Fibroblast of lung (primary cell): Measurements from ENCODE around the gene SUV39H2. TPM values are rescaled to one million over a fixed set of nuclear protein-coding genes. Genes with fewer than 3 reads are reported as not detected.
"Not testable (repeated sequence)": the region's sequence is repeated elsewhere in the genome, so short reads cannot be mapped to it uniquely, and the experiment has no call there.

Experiments
- DNase-seq, 2 donors: peaks; one replicate each; pipeline versions ENCODE4 v3.0.0 to v3.0.0-alpha.2; 2010; ENCODE audit warnings: low read depth in 2 of 2
- H2AFZ ChIP-seq: 2 replicates; pipeline ENCODE4 v1.5.1; 2012; ENCODE audit warnings: low read length, control low read depth, inconsistent platforms
- H3K27ac ChIP-seq: 2 replicates; pipeline ENCODE4 v1.5.1; 2011; ENCODE audit warnings: low read length, control low read depth; ENCODE audit not compliant: insufficient read depth
- H3K27me3 ChIP-seq: 2 replicates; pipeline ENCODE4 v1.5.1; 2011; ENCODE audit warnings: mild to moderate bottlenecking, low read length; ENCODE audit not compliant: control insufficient read depth, insufficient read depth
- H3K36me3 ChIP-seq: 2 replicates; pipeline ENCODE4 v1.5.1; 2011; ENCODE audit warnings: low read length; ENCODE audit not compliant: control insufficient read depth, insufficient read depth
- H3K4me1 ChIP-seq: 2 replicates; pipeline ENCODE4 v1.5.1; 2011; ENCODE audit warnings: low read length; ENCODE audit not compliant: control insufficient read depth, insufficient read depth; ENCODE audit errors: extremely low read depth
- H3K4me2 ChIP-seq: 2 replicates; pipeline ENCODE4 v1.5.1; 2011; ENCODE audit warnings: low read length, control low read depth; ENCODE audit not compliant: insufficient read depth; ENCODE audit errors: extremely low read depth
- H3K4me3 ChIP-seq, 4 experiments: fragments of 200-600 bp in 1 of 4; sonication (generic) in 1 of 4; replicated peaks in 1 of 4; 2 replicates each; pipeline ENCODE4 v1.5.1; 2011 to 2016; ENCODE audit warnings: low read length in 4 of 4, low read depth in 3 of 4, mild to moderate bottlenecking in 3 of 4, control low read depth in 2 of 4, inconsistent platforms in 1 of 4, mixed read lengths in 1 of 4; ENCODE audit not compliant: insufficient read depth in 1 of 4; ENCODE audit errors: control extremely low read depth in 1 of 4
- H3K79me2 ChIP-seq: 2 replicates; pipeline ENCODE4 v1.5.1; 2012; ENCODE audit warnings: mild to moderate bottlenecking, low read length, inconsistent platforms; ENCODE audit not compliant: control insufficient read depth, insufficient read depth
- H3K9ac ChIP-seq: 2 replicates; pipeline ENCODE4 v1.5.1; 2011; ENCODE audit warnings: mild to moderate bottlenecking, low read length, control low read depth; ENCODE audit not compliant: insufficient read depth
- H3K9me3 ChIP-seq: 2 replicates; pipeline ENCODE4 v1.5.1; 2012; ENCODE audit warnings: low read depth, low read length; ENCODE audit not compliant: control insufficient read depth, insufficient read depth
- H4K20me1 ChIP-seq: 2 replicates; pipeline ENCODE4 v1.5.1; 2011; ENCODE audit warnings: low read length; ENCODE audit not compliant: control insufficient read depth, insufficient read depth; ENCODE audit errors: extremely low read depth
- EZH2 ChIP-seq: IDR thresholded peaks from 2 replicates; pipeline ENCODE4 v1.5.1; 2012; ENCODE audit warnings: low read length, control low read depth, mild to moderate bottlenecking; ENCODE audit errors: missing control alignments
- polyA plus RNA-seq, 2 donors: library from polyadenylated mRNA; depleted of rRNA in 1 of 2; stranded (reverse) in 1 of 2; unstranded in 1 of 2; fragments of >200 nt; gene quantifications; 2 replicates each; pipeline ENCODE4 v1.2.1, GENCODE V29; 2011 to 2012; ENCODE audit warnings: missing spikeins in 1 of 2
- total RNA-seq: library from RNA; depleted of rRNA; stranded (reverse); fragments of >200 nt; gene quantifications from 2 replicates; pipeline ENCODE4 v1.2.1, GENCODE V29; 2014
- TF ChIP-seq, protein P1 (sequence below), 2 donors: IDR thresholded peaks in 1 of 2; conservative IDR thresholded peaks in 1 of 2; 1 replicate in 1 of 2; 2 replicates in 1 of 2; pipeline ENCODE4 v1.5.1; 2011 to 2012; ENCODE audit warnings: low read length in 2 of 2, control low read depth in 1 of 2, inconsistent platforms in 1 of 2, low read depth in 1 of 2, mild to moderate bottlenecking in 1 of 2

Gene SUV39H2
- total and polyA plus RNA-seq, 2 donors (not counting 1 experiment from before 2014, with no cell fraction given), result 8.1 to 9.9 TPM

DNA sequence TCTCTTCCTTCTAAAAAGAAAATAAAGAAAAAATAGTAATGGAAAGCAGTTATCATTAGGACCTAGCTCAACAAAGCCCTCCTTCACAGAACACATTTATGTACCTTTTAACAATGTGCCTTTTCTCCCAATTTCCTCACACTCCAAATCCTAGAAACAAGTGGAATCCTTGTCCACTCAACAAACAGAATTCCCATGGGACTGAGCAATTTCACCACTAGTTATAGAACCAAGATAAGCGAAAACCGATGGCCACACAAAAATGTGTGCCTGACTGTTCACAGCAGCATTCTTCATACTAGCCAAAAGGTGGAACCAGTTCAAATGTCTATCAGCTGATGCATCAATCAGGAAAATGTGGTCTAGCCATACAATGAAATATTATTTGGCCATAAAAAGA is 57.9 kb downstream of the SUV39H2 start:
- Histone ChIP-seq H3K9ac (no peak overlapping the region), H3K27ac (no peak overlapping the region), H3K36me3 (peaks cover 4% of the 10 kb centered on the region), H3K4me1 (no peaks in the 10 kb centered on the region), H3K27me3 (no peaks in the 10 kb centered on the region), H2AFZ (no peak overlapping the region), H3K4me2 (no peak overlapping the region), H3K9me3 (no peaks in the 10 kb centered on the region), H4K20me1 (no peaks in the 10 kb centered on the region), H3K4me3 (no peak overlapping the region), H3K79me2 (no peaks in the 10 kb centered on the region)
- DNase-seq, result peak in 1 of 2 donors; percentile 21
- TF ChIP-seq, protein P1, sequence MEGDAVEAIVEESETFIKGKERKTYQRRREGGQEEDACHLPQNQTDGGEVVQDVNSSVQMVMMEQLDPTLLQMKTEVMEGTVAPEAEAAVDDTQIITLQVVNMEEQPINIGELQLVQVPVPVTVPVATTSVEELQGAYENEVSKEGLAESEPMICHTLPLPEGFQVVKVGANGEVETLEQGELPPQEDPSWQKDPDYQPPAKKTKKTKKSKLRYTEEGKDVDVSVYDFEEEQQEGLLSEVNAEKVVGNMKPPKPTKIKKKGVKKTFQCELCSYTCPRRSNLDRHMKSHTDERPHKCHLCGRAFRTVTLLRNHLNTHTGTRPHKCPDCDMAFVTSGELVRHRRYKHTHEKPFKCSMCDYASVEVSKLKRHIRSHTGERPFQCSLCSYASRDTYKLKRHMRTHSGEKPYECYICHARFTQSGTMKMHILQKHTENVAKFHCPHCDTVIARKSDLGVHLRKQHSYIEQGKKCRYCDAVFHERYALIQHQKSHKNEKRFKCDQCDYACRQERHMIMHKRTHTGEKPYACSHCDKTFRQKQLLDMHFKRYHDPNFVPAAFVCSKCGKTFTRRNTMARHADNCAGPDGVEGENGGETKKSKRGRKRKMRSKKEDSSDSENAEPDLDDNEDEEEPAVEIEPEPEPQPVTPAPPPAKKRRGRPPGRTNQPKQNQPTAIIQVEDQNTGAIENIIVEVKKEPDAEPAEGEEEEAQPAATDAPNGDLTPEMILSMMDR (conservative IDR thresholded peaks at IDR 0.05 in 1 of 2, IDR thresholded peaks at IDR 0.05 in 1 of 2; ENCODE audit: low read depth in 1 of 2, low read length in 2 of 2), result no peak
- TF ChIP-seq EZH2, result no peak

DNA sequence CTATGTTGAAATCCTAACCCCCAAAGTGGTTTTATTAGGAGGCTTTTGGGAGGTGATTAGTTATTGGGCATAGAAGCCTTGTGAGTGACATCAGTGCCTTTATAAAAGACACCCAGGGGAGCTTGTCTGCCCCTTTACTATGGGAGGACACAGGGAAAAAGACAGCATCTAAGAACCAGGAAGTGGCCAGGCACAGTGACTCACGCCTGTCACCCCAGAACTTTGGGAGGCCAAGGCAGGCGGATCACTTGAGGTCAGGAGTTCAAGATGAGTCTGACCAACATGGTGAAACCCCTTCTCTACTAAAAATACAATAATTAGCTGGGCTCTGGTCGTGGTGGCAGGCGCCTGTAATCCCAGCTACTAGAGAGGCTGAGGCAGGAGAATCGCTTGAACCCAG is 60.3 kb downstream of the SUV39H2 start:
- not testable (repeated sequence) for H3K9me3 ChIP-seq, H3K27me3 ChIP-seq, H2AFZ ChIP-seq, H3K4me1 ChIP-seq, H3K36me3 ChIP-seq, H3K9ac ChIP-seq, DNase-seq, H3K4me2 ChIP-seq, H3K27ac ChIP-seq, H3K4me3 ChIP-seq, H3K79me2 ChIP-seq, H4K20me1 ChIP-seq

DNA sequence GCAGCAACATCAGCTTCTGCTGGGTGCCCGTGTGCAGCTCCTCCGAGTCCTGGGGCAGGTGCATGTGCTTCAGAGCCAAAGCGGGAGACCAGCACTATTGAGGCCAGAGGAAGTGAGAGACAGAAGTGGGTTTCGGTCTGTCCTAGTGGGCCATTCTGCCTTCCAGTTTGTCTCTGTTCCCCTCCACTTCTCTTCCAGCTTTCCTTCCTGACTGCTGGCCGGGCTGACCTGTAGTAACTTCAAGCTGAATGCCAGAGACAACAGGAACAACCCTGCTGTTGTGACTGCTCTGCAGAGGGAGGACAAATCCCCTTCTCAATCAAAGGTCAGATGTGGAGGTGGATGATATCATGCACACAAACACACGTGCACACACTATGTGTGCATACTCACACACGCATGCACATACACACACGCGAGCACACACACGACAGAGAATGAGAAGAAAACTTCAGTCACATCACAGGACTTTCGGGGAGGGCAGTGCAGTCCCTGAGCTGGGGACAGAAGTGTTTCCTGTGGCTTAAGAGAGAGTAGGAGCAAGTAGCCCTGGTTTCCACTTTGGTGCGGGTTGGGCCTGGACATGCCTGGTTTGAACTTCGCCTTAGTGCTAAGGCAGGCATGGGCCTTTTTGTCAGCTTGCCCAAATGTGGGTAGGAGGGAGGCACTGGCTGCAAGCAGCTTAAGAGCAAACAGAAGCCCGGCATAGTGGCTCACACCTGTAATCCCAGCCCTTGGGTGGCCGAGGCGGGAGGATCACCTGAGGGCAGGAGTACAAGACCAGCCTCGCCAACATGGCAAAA is 63.7 kb downstream of the SUV39H2 start:
- not testable (repeated sequence) for H3K4me2 ChIP-seq, H3K27me3 ChIP-seq, H3K4me1 ChIP-seq, H3K9me3 ChIP-seq, H3K4me3 ChIP-seq, H3K79me2 ChIP-seq, H4K20me1 ChIP-seq, H3K9ac ChIP-seq, H3K27ac ChIP-seq, H2AFZ ChIP-seq, DNase-seq
- peaks cover 10% of the 10 kb centered on the region for H3K36me3 ChIP-seq

- H4K20me1 ChIP-seq, DNase-seq, H2AFZ ChIP-seq, H3K79me2 ChIP-seq, H3K4me1 ChIP-seq, H3K27ac ChIP-seq, H3K9ac ChIP-seq, H3K27me3 ChIP-seq, H3K9me3 ChIP-seq, H3K4me3 ChIP-seq, H3K4me2 ChIP-seq: not testable (repeated sequence)
- peaks cover 10% of the 10 kb centered on the region for H3K36me3 ChIP-seq
Measured at GRCh38 chr10:14942950-14943338, 64.3 kb downstream of the SUV39H2 start.
